Liver (tissue), 9 donors: ENCODE results near the gene OR52E5. TPM values are rescaled to one million over a fixed set of nuclear protein-coding genes. Genes with fewer than 3 reads are reported as not detected.

Experiments used
- DNase-seq: peaks from one replicate; pipeline ENCODE4 v3.0.0-alpha.2; 2017; ENCODE audit warnings: low spot score
- H3K27ac ChIP-seq, 2 donors: one replicate each; pipeline ENCODE4 v1.7.0; 2013; ENCODE audit warnings: inconsistent platforms in 2 of 2, low read length in 2 of 2, control low read depth in 1 of 2, low read depth in 1 of 2, mild to moderate bottlenecking in 1 of 2
- H3K27me3 ChIP-seq, 4 donors: one replicate each; pipeline versions ENCODE4 v1.6.1 to v1.7.0; 2013; ENCODE audit warnings: low read length in 3 of 4, inconsistent platforms in 1 of 4, mild to moderate bottlenecking in 1 of 4, moderate library complexity in 1 of 4; ENCODE audit not compliant: control insufficient read depth in 4 of 4, insufficient read depth in 4 of 4
- H3K36me3 ChIP-seq, 4 donors: one replicate each; pipeline versions ENCODE4 v1.6.1 to v1.7.0; 2013; ENCODE audit warnings: low read length in 3 of 4, mild to moderate bottlenecking in 3 of 4, low read depth in 1 of 4, moderate library complexity in 1 of 4; ENCODE audit not compliant: control insufficient read depth in 4 of 4, insufficient read depth in 3 of 4
- H3K4me1 ChIP-seq, 4 donors: one replicate each; pipeline versions ENCODE4 v1.6.1 to v1.7.0; 2013; ENCODE audit warnings: low read length in 3 of 4, mild to moderate bottlenecking in 3 of 4, moderate library complexity in 1 of 4; ENCODE audit not compliant: control insufficient read depth in 4 of 4, insufficient read depth in 4 of 4
- H3K4me3 ChIP-seq, 3 donors: one replicate each; pipeline versions ENCODE4 v1.6.1 to v1.7.0; 2013; ENCODE audit warnings: low read length in 3 of 3, control low read depth in 1 of 3, low read depth in 1 of 3, mild to moderate bottlenecking in 1 of 3
- H3K9ac ChIP-seq, 2 donors: one replicate each; pipeline ENCODE4 v1.7.0; 2013; ENCODE audit warnings: low read length in 2 of 2, mild to moderate bottlenecking in 2 of 2, moderate library complexity in 2 of 2, control low read depth in 1 of 2, low read depth in 1 of 2
- H3K9me3 ChIP-seq, 4 donors: one replicate each; pipeline versions ENCODE4 v1.6.1 to v1.7.0; 2013; ENCODE audit warnings: low read length in 3 of 4; ENCODE audit not compliant: control insufficient read depth in 4 of 4
- EGR1 ChIP-seq, 2 donors: IDR thresholded peaks; 2 replicates each; pipeline ENCODE4 v1.6.1; 2016 to 2018; ENCODE audit warnings: antibody characterized with exemption in 2 of 2, low read depth in 2 of 2
- FOXA1 ChIP-seq: IDR thresholded peaks from 2 replicates; pipeline ENCODE4 v1.6.1; 2016; ENCODE audit warnings: antibody characterized with exemption
- FOXA2 ChIP-seq: IDR thresholded peaks from 2 replicates; pipeline ENCODE4 v1.6.1; 2016; ENCODE audit warnings: antibody characterized with exemption
- GABPA ChIP-seq, 2 donors: IDR thresholded peaks in 1 of 2; conservative IDR thresholded peaks in 1 of 2; 2 replicates each; pipeline ENCODE4 v1.6.1; 2016; ENCODE audit warnings: antibody characterized with exemption in 2 of 2, mild to moderate bottlenecking in 1 of 2, moderate library complexity in 1 of 2
- HNF4A ChIP-seq, 2 donors: conservative IDR thresholded peaks; 2 replicates each; pipeline ENCODE4 v1.6.1; 2016; ENCODE audit warnings: antibody characterized with exemption in 2 of 2, mild to moderate bottlenecking in 2 of 2
- HNF4G ChIP-seq: IDR thresholded peaks from 2 replicates; pipeline ENCODE4 v1.6.1; 2016; ENCODE audit warnings: antibody characterized with exemption
- JUND ChIP-seq, 2 donors: IDR thresholded peaks; 2 replicates each; pipeline ENCODE4 v1.6.1; 2016; ENCODE audit warnings: antibody characterized with exemption in 2 of 2
- NR2F2 ChIP-seq: IDR thresholded peaks from 2 replicates; pipeline ENCODE4 v1.6.1; 2016; ENCODE audit warnings: antibody characterized with exemption
- RAD21 ChIP-seq, 2 donors: IDR thresholded peaks; 2 replicates each; pipeline ENCODE4 v1.6.1; 2016; ENCODE audit warnings: antibody characterized with exemption in 2 of 2, mild to moderate bottlenecking in 2 of 2
- RXRA ChIP-seq, 2 donors: IDR thresholded peaks; 2 replicates each; pipeline ENCODE4 v1.6.1; 2017 to 2018; ENCODE audit warnings: antibody characterized with exemption in 2 of 2, mild to moderate bottlenecking in 1 of 2
- SP1 ChIP-seq: IDR thresholded peaks from 2 replicates; pipeline ENCODE4 v1.6.1; 2018; ENCODE audit warnings: antibody characterized with exemption, mild to moderate bottlenecking
- TAF1 ChIP-seq: conservative IDR thresholded peaks from 2 replicates; pipeline ENCODE4 v1.6.1; 2016; ENCODE audit warnings: antibody characterized with exemption, mild to moderate bottlenecking
- YY1 ChIP-seq: IDR thresholded peaks from 2 replicates; pipeline ENCODE4 v1.6.1; 2016; ENCODE audit warnings: antibody characterized with exemption, mild to moderate bottlenecking
- WGBS: extraction: QIAGEN DNeasy Blood & Tissue Kit; methylation state at CpG from one replicate; pipeline ENCODE4 v1.1.7; 2013; 5-methylcytosine and 5-hydroxymethylcytosine counted together
- polyA plus RNA-seq, 2 donors: library from polyadenylated mRNA; stranded (reverse) in 1 of 2; unstranded in 1 of 2; fragments of 200-250 nt in 1 of 2; fragments of >200 nt in 1 of 2; fragmentation: Nextera tagmentation in 1 of 2; extraction: Ambion mirVana in 1 of 2; gene quantifications; one replicate each; pipeline versions ENCODE4 v1.2.1 to v1.2.3, GENCODE V29; 2013 to 2015
- total RNA-seq, 2 donors: library from RNA; depleted of rRNA; stranded (reverse); fragments of >200 nt; gene quantifications; one replicate each; pipeline ENCODE4 v1.2.3, GENCODE V29; 2014
- TF ChIP-seq, protein P1 (sequence below): IDR thresholded peaks from 2 replicates; pipeline ENCODE4 v1.6.1; 2016; ENCODE audit warnings: antibody characterized with exemption, mild to moderate bottlenecking
- TF ChIP-seq, protein P2 (sequence below): IDR thresholded peaks from 2 replicates; pipeline ENCODE4 v1.6.1; 2016; ENCODE audit warnings: antibody characterized with exemption
- TF ChIP-seq, protein P3 (sequence below): IDR thresholded peaks from 2 replicates; pipeline ENCODE4 v1.6.1; 2016; ENCODE audit warnings: antibody characterized with exemption
- TF ChIP-seq, protein P4 (sequence below): fragments of 150-350 bp; IDR thresholded peaks from 2 replicates; pipeline ENCODE4 v1.5.1; 2017; ENCODE audit warnings: improper control_type of control experiment, low read depth, low read length; ENCODE audit not compliant: missing input control
- TF ChIP-seq, protein P5 (sequence below): IDR thresholded peaks from 2 replicates; pipeline ENCODE4 v1.6.1; 2016; ENCODE audit warnings: antibody characterized with exemption
- donor health status: healthy.
- donor health status: healthy.
- donor health status: healthy.
- donor health status: healthy.
- donor health status: healthy.

OR52E5 gene
- total and polyA plus RNA-seq, 4 donors = not detected

DNA sequence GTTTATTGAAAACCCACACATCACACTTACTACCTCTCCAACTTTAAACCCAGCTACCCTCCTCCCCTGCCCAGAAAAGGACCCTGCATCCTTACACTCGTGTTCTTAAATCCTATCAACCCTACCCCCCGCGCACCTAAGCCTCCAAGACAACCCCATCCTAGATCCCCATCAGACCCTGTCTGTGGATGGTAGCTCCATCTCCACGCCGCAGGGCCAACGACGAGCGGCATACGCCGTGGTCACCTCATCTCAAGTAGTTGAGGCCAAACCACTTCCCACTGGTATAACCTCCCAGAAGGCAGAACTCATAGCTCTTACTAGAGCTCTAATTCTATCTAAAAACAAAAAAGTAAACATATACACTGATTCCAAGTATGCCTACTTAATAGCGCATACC is 39.7 kb downstream of the OR52E5 start:
- Histone ChIP-seq H3K27me3 (peaks cover 0 to 2% (median 0%) of the 10 kb centered on the region in 4 donors), H3K4me3 (no peak overlapping the region), H3K36me3 (no peaks in the 10 kb centered on the region), H3K9ac (no peak overlapping the region), H3K9me3 (peaks cover 0 to 1% (median 0%) of the 10 kb centered on the region in 4 donors), H3K4me1 (no peaks in the 10 kb centered on the region), H3K27ac (no peak overlapping the region)
- TF ChIP-seq TAF1 (no peak), JUND (IDR thresholded peaks at IDR 0.05) (no peak), EGR1 (IDR thresholded peaks at IDR 0.05; ENCODE audit: low read depth in 2 of 2) (no peak), RXRA (IDR thresholded peaks at IDR 0.05) (no peak), SP1 (no peak), HNF4A (conservative IDR thresholded peaks at IDR 0.05) (no peak), FOXA1 (no peak), GABPA (IDR thresholded peaks at IDR 0.05 in 1 of 2, conservative IDR thresholded peaks at IDR 0.05 in 1 of 2) (no peak), NR2F2 (no peak), RAD21 (IDR thresholded peaks at IDR 0.05) (no peak), YY1 (no peak), HNF4G (no peak)
- TF ChIP-seq, protein P1, sequence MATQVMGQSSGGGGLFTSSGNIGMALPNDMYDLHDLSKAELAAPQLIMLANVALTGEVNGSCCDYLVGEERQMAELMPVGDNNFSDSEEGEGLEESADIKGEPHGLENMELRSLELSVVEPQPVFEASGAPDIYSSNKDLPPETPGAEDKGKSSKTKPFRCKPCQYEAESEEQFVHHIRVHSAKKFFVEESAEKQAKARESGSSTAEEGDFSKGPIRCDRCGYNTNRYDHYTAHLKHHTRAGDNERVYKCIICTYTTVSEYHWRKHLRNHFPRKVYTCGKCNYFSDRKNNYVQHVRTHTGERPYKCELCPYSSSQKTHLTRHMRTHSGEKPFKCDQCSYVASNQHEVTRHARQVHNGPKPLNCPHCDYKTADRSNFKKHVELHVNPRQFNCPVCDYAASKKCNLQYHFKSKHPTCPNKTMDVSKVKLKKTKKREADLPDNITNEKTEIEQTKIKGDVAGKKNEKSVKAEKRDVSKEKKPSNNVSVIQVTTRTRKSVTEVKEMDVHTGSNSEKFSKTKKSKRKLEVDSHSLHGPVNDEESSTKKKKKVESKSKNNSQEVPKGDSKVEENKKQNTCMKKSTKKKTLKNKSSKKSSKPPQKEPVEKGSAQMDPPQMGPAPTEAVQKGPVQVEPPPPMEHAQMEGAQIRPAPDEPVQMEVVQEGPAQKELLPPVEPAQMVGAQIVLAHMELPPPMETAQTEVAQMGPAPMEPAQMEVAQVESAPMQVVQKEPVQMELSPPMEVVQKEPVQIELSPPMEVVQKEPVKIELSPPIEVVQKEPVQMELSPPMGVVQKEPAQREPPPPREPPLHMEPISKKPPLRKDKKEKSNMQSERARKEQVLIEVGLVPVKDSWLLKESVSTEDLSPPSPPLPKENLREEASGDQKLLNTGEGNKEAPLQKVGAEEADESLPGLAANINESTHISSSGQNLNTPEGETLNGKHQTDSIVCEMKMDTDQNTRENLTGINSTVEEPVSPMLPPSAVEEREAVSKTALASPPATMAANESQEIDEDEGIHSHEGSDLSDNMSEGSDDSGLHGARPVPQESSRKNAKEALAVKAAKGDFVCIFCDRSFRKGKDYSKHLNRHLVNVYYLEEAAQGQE = no peak
- TF ChIP-seq, protein P2, sequence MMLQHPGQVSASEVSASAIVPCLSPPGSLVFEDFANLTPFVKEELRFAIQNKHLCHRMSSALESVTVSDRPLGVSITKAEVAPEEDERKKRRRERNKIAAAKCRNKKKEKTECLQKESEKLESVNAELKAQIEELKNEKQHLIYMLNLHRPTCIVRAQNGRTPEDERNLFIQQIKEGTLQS = no peak
- TF ChIP-seq, protein P3, sequence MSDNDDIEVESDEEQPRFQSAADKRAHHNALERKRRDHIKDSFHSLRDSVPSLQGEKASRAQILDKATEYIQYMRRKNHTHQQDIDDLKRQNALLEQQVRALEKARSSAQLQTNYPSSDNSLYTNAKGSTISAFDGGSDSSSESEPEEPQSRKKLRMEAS = no peak
- TF ChIP-seq, protein P4, sequence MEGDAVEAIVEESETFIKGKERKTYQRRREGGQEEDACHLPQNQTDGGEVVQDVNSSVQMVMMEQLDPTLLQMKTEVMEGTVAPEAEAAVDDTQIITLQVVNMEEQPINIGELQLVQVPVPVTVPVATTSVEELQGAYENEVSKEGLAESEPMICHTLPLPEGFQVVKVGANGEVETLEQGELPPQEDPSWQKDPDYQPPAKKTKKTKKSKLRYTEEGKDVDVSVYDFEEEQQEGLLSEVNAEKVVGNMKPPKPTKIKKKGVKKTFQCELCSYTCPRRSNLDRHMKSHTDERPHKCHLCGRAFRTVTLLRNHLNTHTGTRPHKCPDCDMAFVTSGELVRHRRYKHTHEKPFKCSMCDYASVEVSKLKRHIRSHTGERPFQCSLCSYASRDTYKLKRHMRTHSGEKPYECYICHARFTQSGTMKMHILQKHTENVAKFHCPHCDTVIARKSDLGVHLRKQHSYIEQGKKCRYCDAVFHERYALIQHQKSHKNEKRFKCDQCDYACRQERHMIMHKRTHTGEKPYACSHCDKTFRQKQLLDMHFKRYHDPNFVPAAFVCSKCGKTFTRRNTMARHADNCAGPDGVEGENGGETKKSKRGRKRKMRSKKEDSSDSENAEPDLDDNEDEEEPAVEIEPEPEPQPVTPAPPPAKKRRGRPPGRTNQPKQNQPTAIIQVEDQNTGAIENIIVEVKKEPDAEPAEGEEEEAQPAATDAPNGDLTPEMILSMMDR = no peak
- WGBS = 94% methylated on average over 11 of the region's 11 CpGs
- no peak for DNase-seq

DNA sequence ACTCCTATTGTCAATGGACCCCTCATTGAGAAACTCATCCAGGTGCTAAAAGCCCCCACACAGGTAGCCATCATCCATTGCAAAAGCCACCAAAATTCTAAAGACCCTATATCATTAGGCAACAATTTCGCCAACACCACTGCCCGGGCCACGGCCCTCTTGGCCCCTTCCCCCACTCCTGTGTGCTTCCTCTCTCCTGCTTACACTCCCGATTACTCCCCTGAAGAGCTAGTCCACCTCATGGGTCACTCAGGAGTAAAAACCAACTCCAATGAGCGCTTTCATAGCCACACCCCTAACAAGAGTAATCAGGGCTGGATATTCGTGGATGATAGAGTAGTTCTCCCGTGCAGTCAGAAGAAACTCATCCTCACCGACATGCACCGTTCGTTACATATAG is 40.1 kb downstream of the OR52E5 start:
- Histone ChIP-seq H3K4me1 (no peaks in the 10 kb centered on the region), H3K4me3 (no peak overlapping the region), H3K9me3 (peaks cover 0 to 1% (median 0%) of the 10 kb centered on the region in 4 donors), H3K27me3 (peaks cover 0 to 2% (median 0%) of the 10 kb centered on the region in 4 donors), H3K27ac (no peak overlapping the region), H3K36me3 (no peaks in the 10 kb centered on the region), H3K9ac (no peak overlapping the region)
- no peak for DNase-seq
- no peak for TF ChIP-seq JUND (IDR thresholded peaks at IDR 0.05)
- TF ChIP-seq RAD21 (IDR thresholded peaks at IDR 0.05) = no peak
- no peak for TF ChIP-seq TAF1
- no peak for TF ChIP-seq FOXA1
- no peak for TF ChIP-seq RXRA (IDR thresholded peaks at IDR 0.05)
- TF ChIP-seq, protein P1 = no peak
- no peak for TF ChIP-seq FOXA2
- no peak for TF ChIP-seq HNF4G
- TF ChIP-seq GABPA (IDR thresholded peaks at IDR 0.05 in 1 of 2, conservative IDR thresholded peaks at IDR 0.05 in 1 of 2) = no peak
- TF ChIP-seq, protein P2 = no peak
- TF ChIP-seq, protein P5, sequence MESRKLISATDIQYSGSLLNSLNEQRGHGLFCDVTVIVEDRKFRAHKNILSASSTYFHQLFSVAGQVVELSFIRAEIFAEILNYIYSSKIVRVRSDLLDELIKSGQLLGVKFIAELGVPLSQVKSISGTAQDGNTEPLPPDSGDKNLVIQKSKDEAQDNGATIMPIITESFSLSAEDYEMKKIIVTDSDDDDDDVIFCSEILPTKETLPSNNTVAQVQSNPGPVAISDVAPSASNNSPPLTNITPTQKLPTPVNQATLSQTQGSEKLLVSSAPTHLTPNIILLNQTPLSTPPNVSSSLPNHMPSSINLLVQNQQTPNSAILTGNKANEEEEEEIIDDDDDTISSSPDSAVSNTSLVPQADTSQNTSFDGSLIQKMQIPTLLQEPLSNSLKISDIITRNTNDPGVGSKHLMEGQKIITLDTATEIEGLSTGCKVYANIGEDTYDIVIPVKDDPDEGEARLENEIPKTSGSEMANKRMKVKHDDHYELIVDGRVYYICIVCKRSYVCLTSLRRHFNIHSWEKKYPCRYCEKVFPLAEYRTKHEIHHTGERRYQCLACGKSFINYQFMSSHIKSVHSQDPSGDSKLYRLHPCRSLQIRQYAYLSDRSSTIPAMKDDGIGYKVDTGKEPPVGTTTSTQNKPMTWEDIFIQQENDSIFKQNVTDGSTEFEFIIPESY = no peak
- TF ChIP-seq NR2F2 = no peak
- no peak for TF ChIP-seq EGR1 (IDR thresholded peaks at IDR 0.05; ENCODE audit: low read depth in 2 of 2)
- TF ChIP-seq, protein P3 = no peak
- WGBS = 86% methylated on average over 10 of the region's 10 CpGs
